GM18508 (cell line): ENCODE data around the gene AKR1C4.
"Not testable (repeated sequence)": the region's sequence is repeated elsewhere in the genome, so short reads cannot be mapped to it uniquely, and the experiment has no call there.

Source experiments
- ATAC-seq: cut with Tn5 transposase; IDR thresholded peaks from one replicate; pipeline ENCODE4 v1.9.1; 2021; ENCODE audit warnings: moderate number of reproducible peaks; ENCODE audit not compliant: insufficient read depth, unreplicated experiment

AKR1C4 gene

GRCh38 chr10:5196702-5197113, at the start of gene AKR1C4:
TSS of gene AKR1C4 (plus strand) at chr10:5196837. CDS start at chr10:5196868, 31 bp downstream.
- no peak for ATAC-seq

- no peak for ATAC-seq
Measured at GRCh38 chr10:5146920-5147254, 49.8 kb upstream of the AKR1C4 start.

- ATAC-seq, result no peak
Measured at GRCh38 chr10:5147255-5147980, 49.2 kb upstream of the AKR1C4 start.

- ATAC-seq, result no peak
Measured at GRCh38 chr10:5147981-5148677, 48.5 kb upstream of the AKR1C4 start.

GRCh38 chr10:5148678-5149032, 48.0 kb upstream of the AKR1C4 start:
- no peak for ATAC-seq

GRCh38 chr10:5151076-5151475, 45.6 kb upstream of the AKR1C4 start:
- ATAC-seq, result no peak

- no peak for ATAC-seq
Measured at GRCh38 chr10:5155951-5156350, 40.7 kb upstream of the AKR1C4 start.

- ATAC-seq, result no peak
Measured at GRCh38 chr10:5157501-5157900, 39.1 kb upstream of the AKR1C4 start.

GRCh38 chr10:5159126-5159525, 37.5 kb upstream of the AKR1C4 start:
- ATAC-seq, result no peak

- ATAC-seq, result no peak
Measured at GRCh38 chr10:5163487-5163886, 33.1 kb upstream of the AKR1C4 start.

GRCh38 chr10:5165738-5166137, 30.9 kb upstream of the AKR1C4 start:
- ATAC-seq, result no peak

GRCh38 chr10:5168897-5169420, 27.7 kb upstream of the AKR1C4 start:
- no peak for ATAC-seq

GRCh38 chr10:5175581-5175980, 21.1 kb upstream of the AKR1C4 start:
- ATAC-seq, result not testable (repeated sequence)

- not testable (repeated sequence) for ATAC-seq
Measured at GRCh38 chr10:5180503-5180902, 16.1 kb upstream of the AKR1C4 start.

GRCh38 chr10:5183923-5184322, 12.7 kb upstream of the AKR1C4 start:
- ATAC-seq, result no peak

GRCh38 chr10:5184987-5185775, 11.5 kb upstream of the AKR1C4 start, which contains the start of gene AKR1C8:
TSS of gene AKR1C8 (minus strand) at chr10:5185150. CDS start at chr10:5185104, 46 bp downstream.
- no peak for ATAC-seq

GRCh38 chr10:5187867-5188266, 8.8 kb upstream of the AKR1C4 start:
- no peak for ATAC-seq

- ATAC-seq, result no peak
Measured at GRCh38 chr10:5188358-5188757, 8.3 kb upstream of the AKR1C4 start.

- ATAC-seq, result no peak
Measured at GRCh38 chr10:5194431-5194830, 2.2 kb upstream of the AKR1C4 start.

GRCh38 chr10:5195727-5196374, 786 bp upstream of the AKR1C4 start:
- no peak for ATAC-seq
